Astrocyte (in vitro differentiated cells and primary cell): ENCODE data around the gene ZDHHC12.

Source experiments
- EZH2 ChIP-seq: IDR thresholded peaks from 2 replicates; pipeline ENCODE4 v1.6.1; 2012; ENCODE audit warnings: mild to moderate bottlenecking, low read length, inconsistent platforms; ENCODE audit not compliant: insufficient read depth
- TF ChIP-seq, protein P1 (sequence below): IDR thresholded peaks from 2 replicates; pipeline ENCODE4 v1.5.1; 2011; ENCODE audit warnings: low read depth, mild to moderate bottlenecking, inconsistent platforms, low read length, moderate library complexity; ENCODE audit not compliant: insufficient read depth

DNA sequence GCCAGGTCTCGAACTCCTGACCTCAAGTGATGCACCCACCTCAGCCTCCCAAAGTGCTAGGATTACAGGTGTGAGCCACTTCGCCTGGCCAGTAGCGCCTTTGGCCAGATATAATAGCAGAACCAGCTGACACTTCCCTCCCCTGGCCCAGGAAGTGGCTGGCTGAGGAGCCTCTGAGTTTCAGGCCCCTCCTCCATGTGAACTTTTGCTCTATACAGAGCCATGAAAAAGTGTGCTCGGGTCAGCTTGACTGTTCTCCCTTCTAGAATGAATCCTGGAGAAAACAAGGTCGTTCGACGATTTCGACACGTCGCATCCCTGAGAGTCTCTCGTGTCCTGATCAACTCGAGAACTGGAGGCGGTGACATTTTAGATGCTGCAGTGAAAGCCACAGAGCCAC, 8.6 kb upstream of the ZDHHC12 start:
- TF ChIP-seq, protein P1, sequence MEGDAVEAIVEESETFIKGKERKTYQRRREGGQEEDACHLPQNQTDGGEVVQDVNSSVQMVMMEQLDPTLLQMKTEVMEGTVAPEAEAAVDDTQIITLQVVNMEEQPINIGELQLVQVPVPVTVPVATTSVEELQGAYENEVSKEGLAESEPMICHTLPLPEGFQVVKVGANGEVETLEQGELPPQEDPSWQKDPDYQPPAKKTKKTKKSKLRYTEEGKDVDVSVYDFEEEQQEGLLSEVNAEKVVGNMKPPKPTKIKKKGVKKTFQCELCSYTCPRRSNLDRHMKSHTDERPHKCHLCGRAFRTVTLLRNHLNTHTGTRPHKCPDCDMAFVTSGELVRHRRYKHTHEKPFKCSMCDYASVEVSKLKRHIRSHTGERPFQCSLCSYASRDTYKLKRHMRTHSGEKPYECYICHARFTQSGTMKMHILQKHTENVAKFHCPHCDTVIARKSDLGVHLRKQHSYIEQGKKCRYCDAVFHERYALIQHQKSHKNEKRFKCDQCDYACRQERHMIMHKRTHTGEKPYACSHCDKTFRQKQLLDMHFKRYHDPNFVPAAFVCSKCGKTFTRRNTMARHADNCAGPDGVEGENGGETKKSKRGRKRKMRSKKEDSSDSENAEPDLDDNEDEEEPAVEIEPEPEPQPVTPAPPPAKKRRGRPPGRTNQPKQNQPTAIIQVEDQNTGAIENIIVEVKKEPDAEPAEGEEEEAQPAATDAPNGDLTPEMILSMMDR: no peak
- TF ChIP-seq EZH2: no peak
